Measurements from ENCODE around the gene SETD9.
A peak's percentile ranks its signal among the peaks of the same experiment; 100 is the strongest.

The SETD9 gene

DNA sequence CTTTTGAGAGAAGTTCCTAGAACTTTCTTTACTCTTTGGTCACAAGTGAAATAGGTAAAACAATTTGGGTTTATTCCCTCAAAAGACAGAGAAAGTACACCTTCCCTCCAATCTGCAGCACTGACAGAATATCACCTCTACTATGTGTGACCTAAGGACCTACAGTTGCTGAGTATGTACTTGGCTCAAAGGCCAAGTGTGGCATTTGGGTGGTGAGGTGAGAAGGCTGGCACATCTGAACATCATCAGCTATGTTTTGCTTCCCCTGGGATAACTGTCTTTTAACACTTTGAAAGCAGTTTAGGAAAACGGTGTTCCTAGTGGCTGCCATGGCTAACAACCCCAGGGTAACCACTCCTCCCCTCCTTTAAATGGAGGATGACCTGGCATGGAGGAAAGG, 24.9 kb downstream of the SETD9 start:
- no peak for DNase-seq (ENCODE audit: low read depth in 2 of 2, low spot score in 1 of 2)

DNA sequence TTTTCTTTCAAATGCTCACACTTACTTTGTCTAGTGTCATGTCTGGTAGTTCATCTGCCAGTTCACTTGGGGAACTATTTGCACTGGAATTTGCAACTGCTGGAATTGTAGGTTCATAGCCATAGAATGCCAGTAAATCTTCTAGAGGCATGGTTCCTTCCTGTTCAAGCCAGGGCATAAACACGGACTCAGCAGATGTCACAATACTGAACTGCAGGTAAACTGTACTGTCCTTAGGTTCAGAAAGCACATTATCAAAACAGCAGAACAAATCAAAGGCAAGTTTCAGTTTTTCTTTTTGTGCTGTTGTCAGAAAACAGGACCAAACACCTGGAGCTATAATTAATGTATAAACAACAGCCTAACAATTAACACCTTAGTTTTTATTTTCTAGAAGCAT, 29.5 kb downstream of the SETD9 start:
- DNase-seq (ENCODE audit: low read depth in 2 of 2, low spot score in 1 of 2) = no peak

DNA sequence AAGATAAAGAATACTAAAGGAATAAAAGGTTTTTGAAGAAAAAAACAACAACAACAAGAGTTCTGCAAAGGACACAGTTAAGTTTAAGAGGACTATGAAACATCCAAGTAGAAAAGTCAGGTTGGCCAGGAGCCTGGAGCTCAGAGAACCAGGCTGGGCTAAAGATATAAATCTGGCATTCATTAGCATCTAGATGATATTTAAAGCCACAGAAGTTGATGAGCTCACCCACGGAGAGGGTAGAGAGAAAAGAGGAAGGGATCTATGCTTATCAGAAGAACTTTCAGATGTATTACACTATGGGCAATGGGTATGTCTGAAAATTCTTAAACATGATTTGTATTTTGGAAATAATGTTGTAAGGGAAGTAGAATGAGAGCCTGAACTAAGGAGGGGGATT, 32.6 kb downstream of the SETD9 start:
- DNase-seq (ENCODE audit: low read depth in 2 of 2, low spot score in 1 of 2) = no peak

DNA sequence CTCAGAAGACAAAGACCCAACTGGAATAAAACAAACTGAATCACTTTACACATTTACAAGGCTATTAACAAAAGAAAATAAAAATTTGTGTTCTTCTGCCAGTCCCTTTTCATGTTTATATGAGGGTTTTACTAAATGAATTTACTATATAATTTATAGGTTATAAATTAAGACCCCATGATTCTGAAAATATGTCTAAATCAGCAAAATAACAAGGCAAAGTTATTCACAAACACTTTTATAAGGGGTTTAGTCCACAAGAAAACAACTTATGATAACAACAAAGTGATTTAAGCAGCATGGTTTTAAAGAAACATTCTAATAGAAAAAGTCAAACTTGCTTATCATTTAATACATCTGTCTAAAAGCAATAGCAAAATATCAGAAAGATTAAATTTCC, 37.7 kb downstream of the SETD9 start:
- DNase-seq (ENCODE audit: low read depth in 2 of 2, low spot score in 1 of 2) = no peak

DNA sequence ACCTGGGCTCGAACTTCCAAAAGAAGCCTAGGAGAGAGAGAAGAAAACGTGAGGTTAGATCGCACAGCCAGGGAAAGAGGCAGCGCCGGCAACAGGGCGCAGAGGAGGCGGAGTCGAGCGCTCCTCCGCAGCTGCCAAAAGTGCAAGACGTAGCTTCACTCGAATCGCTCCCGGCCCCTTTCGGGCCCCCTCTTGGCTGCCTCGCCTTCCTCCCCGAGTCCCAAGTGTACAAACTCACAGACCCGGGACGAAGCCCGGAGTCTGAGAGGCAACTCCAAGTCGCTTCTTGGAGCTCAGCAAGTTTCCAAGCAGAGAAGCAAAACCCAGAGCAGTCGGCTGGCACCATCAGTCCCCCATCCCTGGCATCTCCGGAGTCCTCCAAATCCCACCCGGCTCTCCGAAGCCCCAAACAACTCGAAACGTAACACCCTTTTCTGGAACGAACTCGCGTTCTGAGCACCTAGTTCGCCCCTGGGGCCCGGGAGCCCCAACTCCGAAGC, 41.3 kb downstream of the SETD9 start:
- DNase-seq (ENCODE audit: low read depth in 2 of 2, low spot score in 1 of 2) = peak in 1 of 2 donors; percentile 34

DNA sequence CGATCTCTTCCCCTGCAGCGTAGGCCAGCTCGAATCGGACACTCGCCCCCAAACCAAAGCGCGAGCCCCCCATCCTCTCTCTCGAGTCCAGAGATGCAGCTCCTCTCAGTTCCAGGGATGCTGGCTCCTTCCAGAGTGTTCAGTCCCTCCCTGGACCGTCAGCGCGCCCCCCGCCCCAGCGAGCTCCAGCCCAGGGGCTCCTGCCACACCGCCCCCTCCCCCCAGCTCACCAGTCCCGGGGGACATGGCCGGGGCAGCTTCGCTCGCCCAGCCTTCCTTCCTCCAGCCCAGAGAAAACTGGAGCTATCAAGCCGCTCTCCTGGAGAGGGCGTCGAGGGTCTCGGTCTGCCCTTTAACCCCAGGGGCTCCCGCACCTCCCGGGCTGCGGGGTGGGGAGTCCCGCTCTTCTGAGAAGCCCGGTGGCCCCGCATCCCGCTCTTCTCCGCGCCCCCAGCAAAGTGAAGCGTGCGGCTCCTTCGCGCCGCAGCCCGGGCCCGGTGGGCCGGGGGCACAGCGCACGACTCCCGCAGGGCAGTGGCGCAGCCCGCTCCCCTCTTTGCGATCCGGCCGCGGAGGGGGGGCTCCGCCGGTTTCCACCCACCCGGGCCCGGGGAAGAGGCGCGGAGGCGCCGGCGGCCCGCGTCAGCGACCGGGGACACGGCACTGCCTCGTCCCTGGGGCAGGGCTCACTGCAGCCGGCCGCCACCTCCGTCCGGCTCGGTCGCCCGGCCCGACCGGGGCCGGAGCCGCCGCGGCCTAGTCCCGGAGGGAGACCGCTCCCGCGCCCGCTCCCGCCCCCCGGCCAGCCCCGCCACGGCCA, 41.9 kb downstream of the SETD9 start:
- DNase-seq (ENCODE audit: low read depth in 2 of 2, low spot score in 1 of 2) = no peak

DNA sequence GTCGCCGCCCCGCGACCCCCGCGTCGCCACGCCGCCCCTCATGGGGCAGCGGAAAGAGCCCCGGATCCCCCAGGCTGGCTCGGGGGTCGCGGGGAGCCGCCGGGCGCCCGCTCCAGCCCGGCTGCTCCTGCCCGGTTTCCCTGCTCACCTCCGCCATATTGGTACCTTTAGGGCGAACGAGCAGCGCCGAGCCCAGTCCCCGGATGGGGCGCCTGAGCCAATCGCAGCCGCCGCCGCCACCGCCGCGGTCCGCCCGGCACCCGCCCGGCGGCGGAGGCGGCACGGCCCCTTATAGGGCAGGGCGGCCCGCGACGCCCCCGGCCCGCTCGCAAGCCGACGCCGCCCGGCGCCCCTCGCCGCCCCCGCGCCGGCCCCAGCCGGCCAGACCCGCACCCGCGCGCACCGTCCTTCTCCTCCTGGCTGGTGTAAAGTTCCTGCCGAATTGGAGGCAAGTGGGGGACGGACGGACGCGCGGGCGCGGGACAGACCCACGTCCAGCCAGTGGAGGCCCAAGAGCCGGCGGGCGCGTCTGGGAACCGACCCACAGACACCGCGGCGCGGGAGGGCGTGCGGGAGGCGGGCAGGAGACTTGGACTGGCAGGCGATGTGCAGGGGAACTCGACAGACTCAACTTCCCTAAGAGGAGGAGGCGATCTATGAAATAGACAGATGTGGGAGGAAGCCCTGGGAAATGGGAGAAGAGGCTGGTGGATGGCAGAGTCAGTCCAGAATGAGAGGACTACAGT, 42.7 kb downstream of the SETD9 start, which contains the start of gene MIER3:
Gene MIER3, minus strand, starts transcription at position 178 of the 746 bp plus-strand sequence. Its CDS starts 21 bp downstream, at position 157.
- DNase-seq (ENCODE audit: low read depth in 2 of 2, low spot score in 1 of 2) = peak; percentile 45 to 48

DNA sequence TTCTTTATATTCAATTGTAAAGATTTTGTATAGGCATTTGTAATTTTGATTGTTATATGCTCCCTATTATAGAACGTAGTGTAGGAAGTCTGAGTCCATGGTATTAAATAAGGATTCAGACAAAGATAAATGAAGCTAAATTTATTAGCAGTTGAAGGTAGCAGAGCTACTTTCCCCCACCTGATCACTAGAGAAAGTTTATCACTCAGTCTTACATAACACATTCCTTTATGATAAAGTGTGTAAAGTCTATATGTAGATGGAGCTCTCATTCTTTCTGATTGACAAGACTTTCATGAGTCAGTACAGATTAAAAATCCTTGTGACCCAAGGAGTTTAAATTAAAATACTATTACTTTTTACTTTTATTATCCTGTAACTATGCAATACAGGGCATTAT, 44.9 kb downstream of the SETD9 start:
- DNase-seq (ENCODE audit: low read depth in 2 of 2, low spot score in 1 of 2) = no peak

DNA sequence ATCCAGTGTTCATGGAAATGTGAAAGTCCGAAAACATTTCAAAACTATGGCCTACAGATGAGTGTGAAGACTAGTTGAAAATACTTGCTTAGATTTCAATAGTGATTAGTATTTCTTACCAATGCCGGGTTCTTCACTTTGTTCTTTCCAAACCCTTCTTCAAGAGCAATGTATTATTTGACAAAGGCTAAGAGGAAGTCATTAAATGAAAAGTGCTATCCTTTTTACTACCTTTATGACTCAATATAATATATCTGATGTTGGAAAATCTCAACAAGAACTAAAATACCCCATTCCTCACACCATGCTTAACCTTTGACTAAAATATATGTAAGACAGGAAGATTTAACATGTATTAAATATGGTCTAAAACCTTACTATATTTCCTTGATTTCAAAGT, 49.2 kb downstream of the SETD9 start:
- DNase-seq (ENCODE audit: low read depth in 2 of 2, low spot score in 1 of 2) = no peak

DNA sequence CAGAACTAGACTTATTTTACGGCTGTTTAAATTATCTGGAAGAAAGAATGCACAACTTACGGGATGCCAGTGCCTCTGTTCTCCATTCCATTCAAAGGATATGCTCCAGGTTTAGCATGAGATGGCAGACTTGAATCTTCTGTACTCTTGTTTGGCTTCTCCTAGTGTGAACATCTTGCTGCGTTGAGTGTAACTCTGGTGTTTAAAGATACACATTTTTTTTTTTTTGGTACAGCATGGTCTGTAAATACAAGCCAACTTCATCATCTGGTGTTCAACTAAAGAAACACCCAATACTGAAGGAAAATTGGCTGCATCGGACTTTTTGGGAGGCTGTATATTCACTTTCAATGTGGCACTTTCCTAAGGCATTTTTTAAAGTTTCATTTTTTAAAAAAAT, 49.9 kb downstream of the SETD9 start:
- DNase-seq (ENCODE audit: low read depth in 2 of 2, low spot score in 1 of 2) = no peak

DNA sequence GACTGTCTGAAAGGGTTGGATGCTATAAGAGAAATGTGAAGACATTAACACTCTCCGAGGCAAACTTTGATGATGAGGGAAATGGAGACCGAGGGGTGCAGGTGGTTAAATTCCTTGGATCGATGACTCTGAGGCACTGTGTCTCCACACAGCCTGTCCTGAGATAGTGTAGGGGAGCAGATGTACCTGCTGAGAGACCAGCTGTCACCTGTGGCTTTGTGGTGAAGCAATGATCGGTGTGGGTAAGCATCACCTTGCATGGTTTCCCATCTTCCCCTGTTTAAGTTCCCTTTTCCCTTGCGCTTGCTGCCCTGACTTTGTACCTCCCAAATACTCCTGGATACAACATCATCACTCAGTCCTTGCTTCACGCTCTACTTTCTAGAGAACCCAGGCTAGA, 52.4 kb downstream of the SETD9 start:
- DNase-seq (ENCODE audit: low read depth in 2 of 2, low spot score in 1 of 2) = no peak

DNA sequence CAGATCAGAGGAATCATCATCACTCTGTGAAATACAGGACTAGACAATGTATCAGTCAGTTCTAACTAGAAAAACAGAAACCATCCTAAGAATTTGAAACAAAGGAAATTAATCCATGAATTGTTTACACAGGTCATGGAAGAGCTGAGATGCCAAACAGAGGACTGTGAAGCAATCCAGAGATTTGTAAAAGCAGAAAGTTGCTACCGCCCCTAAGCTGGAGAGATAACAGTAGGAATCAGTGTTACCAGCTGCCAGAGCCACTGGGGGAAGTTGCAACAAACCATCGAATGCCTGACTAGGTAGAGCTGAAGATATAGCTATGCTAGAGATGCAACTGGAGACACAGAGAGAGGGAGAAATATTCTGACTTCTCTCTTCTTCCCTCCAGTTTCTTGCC, 52.9 kb downstream of the SETD9 start:
- no peak for DNase-seq (ENCODE audit: low read depth in 2 of 2, low spot score in 1 of 2)

DNA sequence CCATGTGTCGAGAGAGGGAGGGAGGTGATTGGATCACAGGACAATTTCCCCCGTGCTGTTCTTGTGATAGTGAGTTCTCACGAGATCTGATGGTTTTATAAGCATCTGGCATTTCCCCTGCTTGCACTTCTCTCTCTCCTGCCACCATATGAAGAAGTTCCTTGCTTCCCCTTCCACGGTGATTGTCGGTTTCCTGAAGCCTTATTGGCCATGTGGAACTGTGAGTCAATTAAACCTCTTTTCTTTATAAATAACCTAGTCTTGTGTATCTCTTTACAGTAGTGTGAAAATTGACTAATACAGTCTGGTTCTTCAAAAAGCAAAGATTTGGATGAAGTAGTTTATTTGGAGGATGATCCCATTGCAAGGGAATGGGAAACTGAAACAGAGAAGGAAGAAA, 53.9 kb downstream of the SETD9 start:
- no peak for DNase-seq (ENCODE audit: low read depth in 2 of 2, low spot score in 1 of 2)

DNA sequence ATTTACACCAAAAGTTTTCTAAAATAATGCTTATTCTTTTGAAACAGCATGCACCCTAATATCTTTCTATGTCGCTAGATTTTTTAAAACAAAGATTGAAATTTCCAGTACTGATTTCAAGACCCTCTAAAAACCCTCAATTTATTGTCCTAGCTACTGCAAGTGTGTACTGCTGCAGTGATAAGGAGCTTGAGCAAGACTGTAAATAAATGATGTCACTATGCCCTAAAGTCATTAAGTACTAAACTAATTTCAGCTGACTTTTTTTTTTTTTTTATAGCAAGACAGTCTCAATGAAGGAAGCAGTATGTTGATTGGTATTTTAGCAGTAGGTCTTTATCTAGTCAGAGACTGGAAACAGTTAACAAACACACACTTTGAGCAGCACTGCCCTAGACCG, 54.8 kb downstream of the SETD9 start:
- DNase-seq (ENCODE audit: low read depth in 2 of 2, low spot score in 1 of 2) = no peak

Measured in stimulated activated CD8-positive, alpha-beta memory T cell treated with anti-CD3 and anti-CD28 coated beads, Interleukin-4, amount 100 ng/mL, for 4 hours (primary cell).